Neural cell (in vitro differentiated cells): ENCODE results near the gene CLDND2.

Experiments
- CTCF ChIP-seq: fragments of 450-650 bp; IDR thresholded peaks from 2 replicates; pipeline ENCODE4 v1.5.1; 2014; ENCODE audit warnings: antibody characterized with exemption, mild to moderate bottlenecking, moderate library complexity; ENCODE audit not compliant: poor library complexity, severe bottlenecking
- EP300 ChIP-seq: fragments of 450-650 bp; conservative IDR thresholded peaks from 2 replicates; pipeline ENCODE4 v1.6.1; 2014; ENCODE audit warnings: antibody characterized with exemption, mild to moderate bottlenecking, moderate library complexity; ENCODE audit not compliant: poor library complexity, severe bottlenecking
- EZH2 ChIP-seq: fragments of 200-600, 300-800 bp; shearing (Covaris generic), sonication (generic); IDR thresholded peaks from 2 replicates; pipeline ENCODE4 v1.6.1; 2014; ENCODE audit warnings: antibody characterized with exemption, low read length, borderline replicate concordance, mild to moderate bottlenecking; ENCODE audit not compliant: insufficient read depth, poor library complexity, severe bottlenecking
- POLR2AphosphoS5 ChIP-seq: IDR thresholded peaks from 2 replicates; pipeline ENCODE4 v1.6.1; 2012
- RAD21 ChIP-seq: fragments of 450-650 bp; conservative IDR thresholded peaks from 2 replicates; pipeline ENCODE4 v1.6.1; 2014; ENCODE audit warnings: antibody characterized with exemption, mild to moderate bottlenecking, moderate library complexity
- REST ChIP-seq: IDR thresholded peaks from 2 replicates; pipeline ENCODE4 v1.6.1; 2012; ENCODE audit warnings: borderline replicate concordance
- SMC3 ChIP-seq: fragments of 450-650 bp; conservative IDR thresholded peaks from 2 replicates; pipeline ENCODE4 v1.6.1; 2014; ENCODE audit warnings: antibody characterized with exemption, mild to moderate bottlenecking, moderate library complexity; ENCODE audit not compliant: poor library complexity
- TAF1 ChIP-seq: IDR thresholded peaks from 2 replicates; pipeline ENCODE4 v1.6.1; 2012; ENCODE audit warnings: low read depth

DNA sequence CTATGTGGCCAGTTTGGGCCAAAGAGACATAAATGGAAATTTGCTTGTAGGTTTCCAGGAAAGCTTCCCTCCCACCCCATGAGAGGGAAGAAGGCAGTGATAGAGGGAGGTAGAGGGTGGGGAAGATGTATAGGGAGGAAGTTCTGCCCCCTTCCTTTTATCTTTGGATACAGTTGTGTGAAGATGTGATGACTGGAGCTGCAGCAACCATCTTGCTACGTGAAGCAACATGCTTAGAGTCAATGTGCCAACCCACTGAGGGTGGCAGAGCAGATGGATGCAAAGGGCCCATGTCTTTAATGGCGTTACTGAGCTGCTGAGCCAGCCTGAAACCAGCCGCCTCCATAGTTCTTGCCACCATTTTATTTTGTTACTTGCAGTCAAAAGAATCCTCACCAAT, 37.6 kb downstream of the CLDND2 start:
- TF ChIP-seq REST (no peak), CTCF (no peak), EZH2 (no peak), EP300 (no peak), RAD21 (no peak), POLR2AphosphoS5 (no peak), TAF1 (no peak), SMC3 (no peak)
